ENCODE results near the gene ARG2. TPM values are rescaled to one million over a fixed set of nuclear protein-coding genes. Genes with fewer than 3 reads are reported as not detected.
"Not testable (repeated sequence)": the region's sequence is repeated elsewhere in the genome, so short reads cannot be mapped to it uniquely, and the experiment has no call there.

The ARG2 gene
- polyA plus RNA-seq, 1 donor (not counting 4 experiments of a cell fraction or from before 2014, with no cell fraction given): 8.2 TPM

DNA sequence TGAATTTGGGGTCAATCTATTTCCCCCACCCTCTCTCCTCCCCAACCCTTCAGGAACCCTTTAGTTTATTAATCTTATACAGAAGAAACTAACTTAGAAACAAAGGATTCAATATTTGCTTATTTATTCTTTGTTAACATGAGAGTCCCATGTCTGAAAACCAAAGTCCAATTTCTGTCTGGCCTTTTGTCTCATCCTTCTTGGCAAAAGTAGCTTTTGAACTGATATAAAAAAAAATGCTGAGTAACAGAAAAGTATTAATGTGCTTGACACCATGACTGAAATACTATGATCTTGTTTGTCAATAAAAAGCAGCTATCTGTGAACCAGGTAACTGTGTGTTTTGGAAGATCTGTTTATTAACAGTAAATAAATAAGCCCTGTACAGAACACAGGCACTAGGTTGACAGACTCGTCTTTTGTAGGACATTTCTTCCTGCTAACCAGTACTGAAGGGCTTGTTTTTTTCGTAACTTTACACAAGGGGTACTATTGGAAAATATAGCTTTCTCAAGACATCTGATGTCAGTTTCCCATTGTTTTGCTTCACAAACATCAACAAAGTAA, 30.4 kb upstream of the ARG2 start:
- dilution Hi-C loops (cut with MboI; ENCODE audit: extremely low pct_ligation_motif_present, low sequenced_read_pairs): no loop called here
- no peak for FAIRE-seq
- H3K79me2 ChIP-seq (ENCODE audit: control insufficient read depth, insufficient read depth, low read length): no peaks in the 10 kb centered on the region

DNA sequence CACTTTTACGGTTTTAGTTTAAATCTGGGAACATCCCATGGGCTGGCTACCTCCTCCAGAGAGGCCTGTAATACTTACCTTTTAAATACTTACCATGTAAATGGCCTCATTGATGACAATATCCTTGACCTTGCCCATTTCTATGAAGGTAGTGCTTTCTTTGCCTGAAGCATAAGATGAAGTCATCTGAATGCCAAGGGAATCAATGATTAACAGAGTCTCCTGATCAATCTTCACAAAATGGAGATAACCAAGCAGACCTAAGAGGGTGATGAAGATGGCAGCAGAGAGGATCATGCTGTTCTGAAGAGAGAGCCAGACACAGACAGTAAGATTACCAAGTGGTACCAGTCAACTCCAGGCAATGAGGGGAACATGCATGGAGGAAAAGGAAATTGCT, 26.1 kb upstream of the ARG2 start:
- H3K4me2 ChIP-seq (ENCODE audit: control insufficient read depth, extremely low read depth, insufficient read depth, low read depth, low read length); H3K79me2 ChIP-seq (ENCODE audit: control insufficient read depth, insufficient read depth, low read length); H3K4me3 ChIP-seq (ENCODE audit: control insufficient read depth in 2 of 3, extremely low read depth in 1 of 3, insufficient read depth in 2 of 3, low read depth in 1 of 3, low read length in 3 of 3); H3K9ac ChIP-seq (ENCODE audit: control insufficient read depth, extremely low read depth, insufficient read depth, low read length); H3K9me1 ChIP-seq (ENCODE audit: control insufficient read depth, extremely low read depth, insufficient read depth, low read length); H3K27ac ChIP-seq (ENCODE audit: control insufficient read depth, insufficient read depth, low read length); H3K27me3 ChIP-seq (ENCODE audit: control insufficient read depth, extremely low read depth, insufficient read depth, low read length); dilution Hi-C loops (cut with MboI; ENCODE audit: extremely low pct_ligation_motif_present, low sequenced_read_pairs); DNase-seq (ENCODE audit: low read depth, low spot score); H4K20me1 ChIP-seq (ENCODE audit: control insufficient read depth, extremely low read depth, insufficient read depth, low read length); H3K9me3 ChIP-seq (ENCODE audit: control insufficient read depth, low read depth, low read length); H3K36me3 ChIP-seq (ENCODE audit: control insufficient read depth in 2 of 2, extremely low read depth in 1 of 2, insufficient read depth in 2 of 2, low read length in 2 of 2); H2AFZ ChIP-seq (ENCODE audit: control insufficient read depth, low read length); H3K4me1 ChIP-seq (ENCODE audit: control insufficient read depth, extremely low read depth, insufficient read depth, low read length): not testable (repeated sequence)
- peak; percentile 53 for FAIRE-seq

More for the DNA sequence above, 30.4 kb upstream of the ARG2 start:
- Histone ChIP-seq H4K20me1 (ENCODE audit: control insufficient read depth, extremely low read depth, insufficient read depth, low read length) (no peaks in the 10 kb centered on the region), H3K27ac (ENCODE audit: control insufficient read depth, insufficient read depth, low read length) (no peak overlapping the region), H3K4me3 (ENCODE audit: control insufficient read depth in 2 of 3, extremely low read depth in 1 of 3, insufficient read depth in 2 of 3, low read depth in 1 of 3, low read length in 3 of 3) (no peak overlapping the region), H3K9me3 (ENCODE audit: control insufficient read depth, low read depth, low read length) (no peaks in the 10 kb centered on the region), H3K4me1 (ENCODE audit: control insufficient read depth, extremely low read depth, insufficient read depth, low read length) (no peaks in the 10 kb centered on the region), H3K36me3 (ENCODE audit: control insufficient read depth in 2 of 2, extremely low read depth in 1 of 2, insufficient read depth in 2 of 2, low read length in 2 of 2) (peaks cover 9 to 11% of the 10 kb centered on the region in 2 experiments), H2AFZ (ENCODE audit: control insufficient read depth, low read length) (no peak overlapping the region), H3K4me2 (ENCODE audit: control insufficient read depth, extremely low read depth, insufficient read depth, low read depth, low read length) (no peak overlapping the region), H3K9me1 (ENCODE audit: control insufficient read depth, extremely low read depth, insufficient read depth, low read length) (no peaks in the 10 kb centered on the region), H3K9ac (ENCODE audit: control insufficient read depth, extremely low read depth, insufficient read depth, low read length) (no peak overlapping the region), H3K27me3 (ENCODE audit: control insufficient read depth, extremely low read depth, insufficient read depth, low read length) (no peaks in the 10 kb centered on the region)
- no peak for DNase-seq (ENCODE audit: low read depth, low spot score)
- no peak for TF ChIP-seq EZH2 (IDR thresholded peaks at IDR 0.05; ENCODE audit: low read length)
- TF ChIP-seq CTCF (optimal IDR thresholded peaks at IDR 0.05 in 1 of 3, IDR thresholded peaks at IDR 0.05 in 1 of 3, conservative IDR thresholded peaks at IDR 0.05 in 1 of 3; ENCODE audit: extremely low read depth in 1 of 3, insufficient read depth in 2 of 3, low read length in 3 of 3): no peak

- DNase-seq (ENCODE audit: low read depth, low spot score): no peak
- peaks cover 4% of the 10 kb centered on the region in 2 experiments for H3K36me3 ChIP-seq (ENCODE audit: control insufficient read depth in 2 of 2, extremely low read depth in 1 of 2, insufficient read depth in 2 of 2, low read length in 2 of 2)
- no peaks in the 10 kb centered on the region for H4K20me1 ChIP-seq (ENCODE audit: control insufficient read depth, extremely low read depth, insufficient read depth, low read length)
- H2AFZ ChIP-seq (ENCODE audit: control insufficient read depth, low read length): no peak overlapping the region
- peaks cover 13% of the 10 kb centered on the region for H3K79me2 ChIP-seq (ENCODE audit: control insufficient read depth, insufficient read depth, low read length)
- H3K27ac ChIP-seq (ENCODE audit: control insufficient read depth, insufficient read depth, low read length): no peak overlapping the region
- dilution Hi-C loops (cut with MboI; ENCODE audit: extremely low pct_ligation_motif_present, low sequenced_read_pairs): no loop called here
- H3K9me3 ChIP-seq (ENCODE audit: control insufficient read depth, low read depth, low read length): no peaks in the 10 kb centered on the region
- H3K9me1 ChIP-seq (ENCODE audit: control insufficient read depth, extremely low read depth, insufficient read depth, low read length): no peaks in the 10 kb centered on the region
- H3K4me1 ChIP-seq (ENCODE audit: control insufficient read depth, extremely low read depth, insufficient read depth, low read length): peaks cover 11% of the 10 kb centered on the region
- H3K4me2 ChIP-seq (ENCODE audit: control insufficient read depth, extremely low read depth, insufficient read depth, low read depth, low read length): no peak overlapping the region
- H3K4me3 ChIP-seq (ENCODE audit: control insufficient read depth in 2 of 3, extremely low read depth in 1 of 3, insufficient read depth in 2 of 3, low read depth in 1 of 3, low read length in 3 of 3): no peak overlapping the region
- H3K27me3 ChIP-seq (ENCODE audit: control insufficient read depth, extremely low read depth, insufficient read depth, low read length): no peaks in the 10 kb centered on the region
- FAIRE-seq: no peak
- TF ChIP-seq CTCF (optimal IDR thresholded peaks at IDR 0.05 in 1 of 3, IDR thresholded peaks at IDR 0.05 in 1 of 3, conservative IDR thresholded peaks at IDR 0.05 in 1 of 3; ENCODE audit: extremely low read depth in 1 of 3, insufficient read depth in 2 of 3, low read length in 3 of 3) (no peak), EZH2 (IDR thresholded peaks at IDR 0.05; ENCODE audit: low read length) (no peak)
- no peak overlapping the region for H3K9ac ChIP-seq (ENCODE audit: control insufficient read depth, extremely low read depth, insufficient read depth, low read length)
Observed at GRCh38 chr14:67595392-67595791, 24.3 kb upstream of the ARG2 start.

All from keratinocyte (primary cell).